NCI-H187 (cell line): ENCODE measurements around the gene TRPM3.

ENCODE experiments used
- DNase-seq, 2 experiments: peaks; one replicate each; lab custom pipeline; 2025; lab: John Stamatoyannopoulos, UW

TRPM3 gene

DNA sequence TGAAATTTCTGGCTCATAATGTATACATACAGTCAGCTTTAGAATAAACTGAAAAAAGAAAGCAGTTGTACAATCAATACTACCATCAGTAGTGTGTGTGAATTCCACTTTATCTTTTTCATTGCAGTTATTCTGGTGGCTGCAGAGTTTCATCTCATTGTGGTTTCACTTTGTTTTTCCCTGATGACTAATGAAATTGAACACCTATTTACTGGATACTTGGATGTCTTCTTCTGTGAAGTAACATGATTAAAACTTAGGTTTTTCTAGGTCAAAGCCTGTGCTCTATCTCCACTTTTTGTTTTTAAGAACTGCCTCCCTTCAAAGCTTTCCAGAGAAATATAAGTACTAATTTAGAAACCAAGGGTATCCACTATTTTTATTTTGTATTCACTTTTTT lies 174.3 kb downstream of the TRPM3 start:
- DNase-seq, result no peak

DNA sequence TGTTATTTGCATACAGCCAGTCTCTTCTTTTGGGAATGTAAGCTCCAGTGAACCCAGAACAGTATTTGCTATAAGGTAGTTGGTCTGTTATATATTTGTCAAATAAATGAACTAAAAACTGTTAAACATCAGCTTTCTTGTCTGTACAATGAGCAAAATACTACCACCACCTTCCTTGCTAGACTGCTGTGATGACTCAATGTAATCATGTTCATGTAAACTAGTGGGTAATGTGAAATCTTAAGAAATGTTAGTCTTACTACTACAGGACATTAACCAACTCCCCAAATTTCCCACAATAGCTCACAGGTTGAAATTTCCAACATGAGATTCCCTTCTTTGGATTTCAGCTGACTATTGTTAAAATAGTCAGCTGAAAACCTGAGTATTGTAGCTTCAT lies 176.1 kb downstream of the TRPM3 start:
- no peak for DNase-seq

DNA sequence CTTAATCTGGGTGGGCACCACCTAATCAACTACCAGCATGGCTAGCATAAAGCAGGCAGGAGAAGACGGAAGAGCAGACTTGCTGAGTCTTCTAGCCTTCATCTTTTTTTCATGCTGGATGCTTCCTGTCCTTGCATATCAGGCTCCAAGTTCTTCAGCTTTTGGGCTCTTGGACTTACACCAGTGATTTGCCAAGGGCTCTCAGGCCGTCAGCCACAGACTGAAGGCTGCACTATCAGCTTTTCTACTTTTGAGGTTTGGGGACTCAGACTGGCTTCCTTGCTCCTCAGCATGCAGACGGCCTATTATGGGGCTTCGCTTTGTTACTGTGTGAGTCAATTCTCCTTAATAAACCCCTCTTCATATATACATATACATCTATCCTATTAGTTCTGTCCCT lies 180.2 kb downstream of the TRPM3 start:
- no peak for DNase-seq

DNA sequence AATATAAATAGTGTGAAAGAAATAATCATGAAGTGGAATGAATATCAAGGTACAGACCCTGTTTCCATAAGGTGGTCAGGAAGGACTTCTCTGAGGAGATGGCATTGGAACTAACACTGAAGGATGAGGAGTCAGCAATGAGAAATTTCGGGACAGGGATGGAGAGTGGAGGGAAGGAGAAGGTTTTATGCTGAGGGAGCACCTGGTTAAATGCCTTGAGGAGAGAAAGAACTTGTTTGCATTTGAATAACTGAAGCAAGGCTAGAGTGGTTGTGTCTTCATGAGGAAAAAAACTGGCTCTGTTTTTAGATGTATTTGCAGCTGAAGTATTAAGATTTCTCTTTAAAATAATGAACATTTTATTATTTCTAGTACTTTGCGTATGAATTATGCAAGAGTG lies 180.8 kb downstream of the TRPM3 start:
- DNase-seq, result no peak

DNA sequence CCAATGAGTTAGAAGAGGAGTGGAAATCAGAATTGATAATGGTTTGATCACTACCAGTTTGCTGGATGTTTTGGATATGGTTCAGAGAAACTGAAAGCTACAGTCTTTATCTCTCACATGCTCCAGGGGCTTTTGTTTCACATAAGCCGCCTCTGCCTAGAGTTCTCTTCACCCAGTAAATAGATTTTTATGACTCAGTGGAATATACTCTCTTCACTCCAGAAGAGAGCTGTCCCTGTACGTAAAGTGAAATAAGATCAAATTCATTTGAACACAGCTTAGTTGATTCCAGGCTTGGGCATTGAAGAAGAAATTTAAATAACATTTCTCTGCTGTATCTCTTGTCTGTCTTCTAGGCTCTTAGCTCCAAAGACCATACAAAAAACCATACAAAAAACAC lies 184.9 kb downstream of the TRPM3 start:
- DNase-seq, result no peak

DNA sequence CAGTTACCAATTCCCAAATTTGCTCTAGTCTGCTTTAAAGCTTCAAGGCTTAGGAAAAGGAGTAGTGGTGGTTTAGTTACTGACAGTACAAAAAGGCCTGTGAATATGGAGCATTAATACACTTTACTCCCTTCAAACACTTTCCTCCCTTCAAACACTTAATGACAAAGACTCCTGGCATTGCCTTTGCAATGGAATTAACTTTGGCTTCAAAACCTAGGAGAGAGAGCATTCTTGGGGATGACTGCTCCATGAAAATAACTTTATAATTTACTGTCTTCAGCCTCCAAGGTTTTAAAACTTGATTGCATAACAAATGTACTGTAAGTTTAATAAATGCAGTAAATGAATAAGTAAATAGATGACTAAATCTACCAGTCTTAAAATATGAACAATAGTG lies 185.6 kb downstream of the TRPM3 start:
- no peak for DNase-seq

DNA sequence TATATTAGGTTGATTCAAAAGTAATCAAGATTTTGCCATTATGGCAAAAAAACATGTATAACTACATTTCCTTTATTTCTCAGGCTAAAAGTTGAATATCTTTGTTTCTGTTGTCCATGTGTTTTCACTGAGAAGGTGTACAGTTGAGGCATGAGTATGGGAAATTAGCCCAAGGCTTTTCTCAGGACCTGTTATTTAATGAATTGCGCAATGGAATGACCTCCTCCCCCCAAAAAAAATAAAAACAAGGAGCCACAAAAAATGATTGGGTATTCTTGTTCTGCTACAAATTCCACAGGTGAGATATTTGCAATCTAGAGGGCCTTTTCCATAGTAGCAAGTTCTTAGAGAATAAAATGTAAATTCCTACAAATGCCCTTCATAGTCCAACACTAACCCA lies 186.8 kb downstream of the TRPM3 start:
- no peak for DNase-seq

DNA sequence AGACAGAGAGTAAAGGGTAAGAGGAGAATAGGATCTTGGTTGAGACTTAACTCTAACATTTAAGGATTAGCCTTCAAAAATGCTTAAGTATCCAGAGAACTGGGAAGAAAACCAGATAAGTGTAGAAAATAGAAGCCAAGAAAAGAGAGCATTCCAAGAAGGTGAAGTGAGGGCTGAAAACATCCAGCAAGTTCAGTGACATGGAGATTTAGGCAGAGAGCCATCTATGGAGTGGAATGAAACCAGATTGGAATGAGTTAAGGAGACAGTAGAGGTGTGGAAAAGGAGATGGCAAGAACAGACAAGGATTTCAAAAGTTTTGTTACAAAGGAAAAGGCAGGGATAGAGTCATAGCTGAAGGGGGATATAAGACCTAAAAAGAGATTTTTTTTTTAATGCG lies 188.1 kb downstream of the TRPM3 start:
- no peak for DNase-seq

DNA sequence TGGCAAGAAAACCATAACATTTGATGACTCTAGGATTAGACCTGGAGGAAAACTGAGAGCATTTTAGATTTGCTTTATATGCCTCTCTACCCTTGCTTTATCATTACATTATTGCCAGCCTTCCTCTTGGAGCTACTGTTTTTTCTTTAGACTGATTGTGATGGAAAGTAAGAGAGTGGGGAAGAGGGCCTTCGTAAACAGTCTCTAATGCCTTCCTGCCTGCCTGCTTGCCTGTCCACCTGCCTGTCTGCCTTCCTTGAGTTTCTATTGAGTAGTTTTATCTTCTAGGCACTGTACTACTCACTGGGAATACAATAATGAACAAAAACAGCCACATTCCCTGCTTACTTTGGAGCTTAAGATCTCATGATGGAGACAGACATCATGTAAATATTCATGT lies 189.3 kb downstream of the TRPM3 start:
- DNase-seq, result no peak

DNA sequence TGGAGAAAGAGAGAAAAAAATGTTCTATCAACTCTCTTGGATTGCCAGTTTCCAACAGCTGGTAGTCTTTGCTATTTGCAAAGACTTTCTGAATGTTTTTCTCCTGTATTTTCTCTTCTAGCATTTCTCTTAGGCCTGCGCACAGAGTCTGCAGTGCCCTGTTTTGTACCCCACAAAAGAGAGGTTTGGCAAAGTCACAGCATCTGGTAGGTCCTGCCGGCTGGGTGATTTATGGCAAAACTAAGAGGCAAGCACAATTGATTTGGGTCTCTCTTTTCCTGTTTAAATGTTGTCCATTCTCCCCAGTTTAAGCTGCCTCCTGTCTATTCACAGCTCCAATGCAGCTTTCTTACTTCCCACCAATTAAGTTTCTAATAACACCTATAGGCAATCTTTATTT lies 193.9 kb downstream of the TRPM3 start:
- no peak for DNase-seq

DNA sequence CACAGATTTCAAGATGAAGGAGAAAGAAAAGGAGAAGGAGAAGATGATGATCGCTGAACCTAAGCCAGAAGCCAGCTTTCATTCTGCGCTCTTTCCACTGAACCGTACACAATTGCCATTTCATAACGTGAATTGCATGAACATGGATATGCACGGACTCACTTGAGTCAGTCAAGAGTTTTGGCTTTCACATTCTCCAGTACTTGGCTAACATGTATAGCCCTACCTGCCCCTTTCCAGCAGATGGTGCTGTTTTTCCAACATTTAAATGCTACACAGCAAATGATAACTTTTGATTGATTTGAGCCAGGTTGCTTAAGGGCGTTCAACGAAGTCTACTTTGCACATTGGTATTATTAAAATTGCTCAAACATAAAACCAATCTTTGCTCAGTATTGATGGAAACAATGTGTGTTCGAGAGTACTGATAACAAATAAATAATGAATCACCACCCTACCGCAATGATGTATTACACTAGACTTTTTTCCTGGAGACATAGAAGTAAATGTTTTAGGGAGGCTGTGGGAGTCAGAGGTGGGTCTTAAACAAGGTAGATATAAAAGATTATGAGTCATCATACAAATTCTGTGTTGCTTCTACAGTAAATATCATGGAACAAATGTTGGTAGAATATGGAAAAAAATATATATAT lies 196.4 kb downstream of the TRPM3 start:
- DNase-seq, result peak; percentile 7 to 36

DNA sequence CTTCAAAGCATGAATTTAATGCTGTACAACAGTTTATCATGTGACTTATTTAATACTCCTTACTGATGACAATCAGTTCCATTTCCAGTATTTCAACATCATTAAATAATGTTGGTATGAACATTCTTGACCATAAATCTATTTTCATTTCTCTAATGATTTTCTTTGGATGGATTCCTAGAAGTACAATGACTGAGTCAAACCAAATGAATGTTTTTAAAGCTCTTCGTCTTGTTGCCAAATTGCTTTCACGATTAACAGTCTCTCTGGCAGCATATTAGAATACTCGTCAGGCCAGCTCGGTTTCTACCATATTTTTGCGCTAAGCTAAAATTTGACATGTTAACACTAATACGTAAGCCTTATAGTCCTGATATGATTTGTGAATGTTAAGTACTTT lies 197.0 kb downstream of the TRPM3 start:
- DNase-seq, result no peak

DNA sequence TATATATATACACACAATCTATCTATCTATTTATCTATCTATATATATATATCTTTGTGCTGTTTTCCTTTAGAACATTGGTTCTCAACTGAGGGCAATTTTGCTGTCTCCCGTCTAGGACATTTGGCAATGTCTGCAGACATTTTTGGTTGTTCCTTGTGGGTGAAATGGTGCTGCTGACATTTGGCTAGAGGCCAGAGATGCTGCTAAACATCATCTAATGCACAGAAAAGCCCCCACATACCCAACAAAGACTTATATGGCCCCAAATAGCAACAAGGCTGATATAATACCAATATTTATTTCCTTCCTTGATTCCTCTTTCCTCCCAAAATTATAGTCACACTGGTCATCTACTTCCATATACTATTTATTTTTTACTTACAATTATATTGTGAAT lies 197.5 kb downstream of the TRPM3 start:
- DNase-seq, result no peak

DNA sequence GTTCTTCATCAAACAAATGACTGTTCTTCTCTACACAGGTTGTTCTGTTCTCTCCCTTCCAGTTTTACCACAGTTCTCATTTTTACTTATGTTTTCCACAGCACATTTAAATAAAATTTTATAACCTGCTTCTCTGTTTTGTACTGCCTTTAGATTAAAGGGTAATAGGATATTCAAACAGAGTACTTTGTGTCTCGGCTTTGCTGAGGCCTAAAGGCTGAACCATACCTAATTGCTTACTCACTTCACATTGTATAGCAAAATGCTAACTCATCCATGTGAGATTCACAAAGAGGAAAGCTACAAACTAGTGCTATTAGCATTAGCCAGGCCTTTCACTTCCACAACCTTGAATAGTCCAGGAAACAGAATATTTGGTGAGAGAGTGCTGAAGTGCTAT lies 200.3 kb downstream of the TRPM3 start:
- no peak for DNase-seq

DNA sequence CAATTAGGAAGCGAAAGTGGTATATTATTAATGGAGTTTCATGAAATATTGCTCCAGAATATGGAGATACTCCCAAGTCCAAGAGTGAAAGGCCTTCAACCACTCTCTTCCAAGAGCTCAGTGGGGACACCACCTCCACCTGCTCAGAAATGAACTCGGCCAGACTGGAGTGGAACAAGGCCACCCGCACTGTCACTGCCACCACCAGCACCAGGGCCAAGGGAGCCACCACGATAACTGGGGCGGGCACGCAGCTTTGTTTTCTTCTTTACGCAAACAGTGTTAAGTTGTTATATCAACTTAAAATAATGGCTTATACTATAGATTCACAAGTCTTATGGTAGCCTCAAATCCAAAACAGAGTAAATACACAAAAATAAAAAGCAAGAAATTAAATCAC lies 204.1 kb downstream of the TRPM3 start:
- DNase-seq, result no peak

DNA sequence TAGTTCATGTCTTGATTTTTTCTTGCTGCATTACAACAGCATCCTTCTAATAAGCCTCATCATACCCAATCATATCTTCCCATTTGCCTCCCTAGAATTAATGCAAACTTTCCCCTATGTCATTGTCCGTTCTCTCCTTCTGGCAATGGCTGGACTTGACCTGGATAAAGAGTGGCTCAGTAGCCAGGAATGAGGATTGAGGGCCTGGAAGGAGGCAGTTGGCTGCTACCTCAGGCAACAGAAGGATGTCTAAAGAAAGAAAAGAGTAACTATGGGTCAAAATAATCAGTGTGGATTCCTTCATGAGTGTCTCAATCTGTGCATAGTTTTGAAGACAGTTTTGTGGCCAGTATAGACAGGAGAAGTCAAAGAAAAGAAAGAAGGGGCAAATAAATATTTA lies 209.6 kb downstream of the TRPM3 start:
- DNase-seq, result no peak

DNA sequence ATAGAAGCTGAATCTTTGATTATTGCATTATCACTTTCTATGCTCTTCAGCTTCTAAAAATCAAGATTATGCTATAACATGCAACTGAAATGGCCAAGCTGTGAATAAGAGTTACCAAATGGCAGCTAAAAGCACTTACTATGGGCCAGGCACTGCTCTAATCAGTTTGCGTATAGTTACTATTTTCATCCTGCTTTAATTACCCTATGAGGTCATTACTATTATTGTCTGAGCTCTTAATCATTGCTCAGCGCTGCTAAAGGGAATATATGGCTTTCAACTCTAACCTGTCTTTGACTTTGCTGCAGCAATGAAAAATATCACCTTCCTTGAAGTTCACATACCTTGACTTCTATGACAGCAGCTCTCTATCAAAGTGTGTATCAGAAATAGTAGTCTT lies 210.8 kb downstream of the TRPM3 start:
- no peak for DNase-seq

DNA sequence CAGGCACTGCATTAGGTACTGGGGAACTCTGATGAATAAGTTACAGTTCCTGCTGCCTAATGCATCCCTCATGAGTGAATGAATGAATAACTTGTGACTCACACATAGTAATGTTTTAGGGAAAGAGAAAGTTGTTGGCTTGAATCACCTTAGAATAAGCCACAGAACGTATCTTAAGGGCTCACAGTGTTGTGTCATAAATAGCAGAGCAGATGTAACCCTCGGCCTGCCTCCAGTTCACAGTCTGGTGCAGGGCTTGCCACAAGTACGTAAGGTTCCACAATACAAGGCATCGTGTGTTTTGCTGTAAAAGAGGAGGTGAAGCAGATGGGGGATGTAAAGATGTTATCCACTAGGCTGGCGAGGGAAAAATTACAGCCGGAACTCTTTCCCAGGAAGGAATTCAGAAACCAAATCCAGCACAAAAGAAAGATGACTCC lies 218.7 kb downstream of the TRPM3 start:
- DNase-seq, result no peak

DNA sequence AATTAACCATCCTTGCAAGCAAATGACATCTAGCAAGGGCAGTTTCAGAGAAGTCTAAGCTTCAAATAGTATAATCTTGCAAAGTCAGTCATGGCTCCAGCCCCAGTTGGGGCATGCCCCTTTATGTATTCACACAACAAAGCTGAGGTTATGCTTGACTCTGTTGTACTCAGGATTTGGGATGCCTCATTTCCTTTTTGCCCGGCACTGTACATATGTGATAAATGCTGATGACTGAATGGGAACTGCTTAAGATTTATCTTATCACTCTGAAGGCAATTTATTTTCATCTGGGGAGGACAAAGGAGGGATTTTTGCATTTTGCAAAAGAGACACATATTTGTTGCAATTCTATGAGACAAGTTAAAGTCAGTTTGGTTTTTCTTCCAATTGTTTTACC lies 219.2 kb downstream of the TRPM3 start:
- no peak for DNase-seq

DNA sequence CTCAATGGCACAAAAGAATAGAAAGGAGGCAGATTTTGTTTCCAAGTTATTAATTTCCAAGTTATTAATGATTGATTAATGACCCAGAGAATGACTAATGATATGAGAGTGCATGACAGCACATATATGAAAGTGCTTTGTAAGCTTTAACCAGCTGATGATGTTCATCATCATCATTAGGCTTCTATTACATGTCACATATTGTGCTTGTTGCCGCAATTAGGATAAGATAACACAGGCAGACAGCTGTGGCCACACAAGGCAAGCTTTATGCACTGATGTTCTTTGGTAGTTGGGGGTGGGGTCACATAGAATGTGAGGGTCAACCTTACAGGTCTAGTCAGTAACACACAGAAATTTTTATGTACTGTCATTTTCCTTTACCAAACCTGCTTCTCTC lies 219.7 kb downstream of the TRPM3 start:
- DNase-seq, result no peak

DNA sequence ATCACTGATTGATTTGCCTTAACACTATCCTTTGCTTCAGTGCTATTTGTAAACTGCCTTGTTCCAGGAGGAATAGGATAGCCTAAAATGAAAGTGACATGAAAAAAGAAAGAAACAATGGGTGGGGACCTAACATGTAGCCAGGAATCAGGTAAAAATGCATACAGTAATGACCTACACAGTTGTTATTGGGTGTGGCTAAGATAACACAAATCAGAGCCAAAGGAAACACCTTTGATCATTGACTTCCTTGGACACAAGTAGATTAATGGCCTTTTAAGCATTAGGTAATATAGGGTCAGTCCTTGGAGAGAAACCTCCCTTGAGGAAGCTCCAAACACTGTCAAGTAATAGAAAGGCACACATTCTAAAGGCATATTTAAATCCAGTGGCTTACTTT lies 220.4 kb downstream of the TRPM3 start:
- DNase-seq, result no peak

DNA sequence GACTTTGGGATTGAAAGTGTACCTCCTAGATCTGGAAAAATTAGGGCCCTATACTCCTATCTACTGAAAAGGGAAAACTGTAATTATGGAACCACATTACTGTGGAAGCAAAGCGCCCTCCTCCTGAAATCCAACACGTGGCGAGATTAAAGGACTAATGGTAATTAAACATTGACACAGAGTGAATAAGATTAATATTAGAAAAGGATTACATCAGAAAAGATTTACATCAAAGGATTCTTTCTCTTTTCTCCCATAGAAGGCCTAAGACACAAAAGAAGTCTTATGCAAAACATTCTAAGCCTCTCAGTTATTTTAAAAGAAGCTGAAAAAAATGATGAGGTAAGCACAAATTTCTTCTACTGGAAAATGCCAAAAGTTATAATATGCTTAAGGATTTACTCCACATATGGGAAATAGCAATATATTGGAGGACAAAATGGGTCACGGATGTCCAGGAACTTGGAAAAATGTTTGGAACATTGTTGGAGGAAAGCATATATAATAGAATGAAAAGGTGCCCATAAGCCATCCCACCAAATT lies 227.8 kb downstream of the TRPM3 start:
- DNase-seq, result no peak

DNA sequence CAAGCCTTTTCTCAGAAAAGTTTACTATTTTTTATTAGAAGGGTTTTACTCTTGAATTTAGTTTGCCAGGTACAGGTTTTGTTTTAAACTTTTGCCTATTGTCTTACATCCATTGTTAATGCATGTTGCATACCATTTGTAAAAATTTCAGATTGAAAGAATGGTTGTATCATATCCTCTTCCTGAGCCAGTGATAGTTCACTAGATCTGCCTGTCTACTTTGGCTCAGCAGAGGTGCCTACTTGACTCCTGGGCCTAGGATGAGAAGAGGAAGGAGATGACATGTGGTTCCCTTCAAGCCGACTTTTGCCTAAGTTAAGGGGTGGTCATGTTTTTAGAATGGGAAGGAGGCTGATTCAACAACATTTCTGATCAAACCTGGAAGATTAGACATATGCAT lies 232.9 kb downstream of the TRPM3 start:
- DNase-seq, result no peak

DNA sequence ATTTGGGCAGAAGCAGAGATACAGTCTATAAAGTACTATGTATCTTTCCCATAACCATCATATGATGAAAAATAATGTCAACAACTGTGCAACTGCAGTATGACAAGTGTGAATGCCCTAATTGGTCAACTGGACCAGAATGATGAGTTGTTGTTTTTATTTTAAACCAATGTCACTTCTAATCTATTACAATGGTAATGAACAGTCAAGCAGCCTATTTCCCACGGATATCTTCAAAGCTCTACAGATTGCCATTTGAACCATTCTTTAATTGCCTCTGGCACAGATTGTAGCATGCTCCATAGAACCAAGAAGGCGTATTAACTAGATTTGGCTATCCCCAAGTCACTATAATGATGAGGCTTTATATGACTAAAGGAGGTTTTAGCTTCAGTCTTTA lies 233.6 kb downstream of the TRPM3 start:
- no peak for DNase-seq
